ENCODE measurements around the gene TFF1.
A peak's percentile ranks its signal among the peaks of the same experiment; 100 is the strongest.

The TFF1 gene

DNA sequence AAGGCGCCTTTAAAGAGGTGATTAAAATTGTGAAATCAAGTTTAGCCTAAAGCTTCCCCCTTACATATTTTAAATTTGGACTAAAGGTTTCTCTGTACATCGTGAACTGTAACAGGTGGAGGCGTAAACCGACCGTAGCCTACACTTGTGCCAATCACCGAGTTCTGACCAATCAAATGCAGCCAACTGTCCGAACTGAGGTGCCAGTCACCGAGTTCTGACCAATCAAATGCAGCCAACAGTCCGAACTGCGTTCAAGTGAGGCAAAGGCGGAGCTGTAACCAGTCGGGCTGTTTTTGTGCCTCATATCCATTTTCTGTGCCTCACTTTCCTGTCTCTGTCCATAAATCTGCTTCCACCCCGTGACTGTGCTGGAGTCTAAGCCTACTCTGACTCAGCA is 7.4 kb downstream of the TFF1 start:
- DNase-seq: no peak

DNA sequence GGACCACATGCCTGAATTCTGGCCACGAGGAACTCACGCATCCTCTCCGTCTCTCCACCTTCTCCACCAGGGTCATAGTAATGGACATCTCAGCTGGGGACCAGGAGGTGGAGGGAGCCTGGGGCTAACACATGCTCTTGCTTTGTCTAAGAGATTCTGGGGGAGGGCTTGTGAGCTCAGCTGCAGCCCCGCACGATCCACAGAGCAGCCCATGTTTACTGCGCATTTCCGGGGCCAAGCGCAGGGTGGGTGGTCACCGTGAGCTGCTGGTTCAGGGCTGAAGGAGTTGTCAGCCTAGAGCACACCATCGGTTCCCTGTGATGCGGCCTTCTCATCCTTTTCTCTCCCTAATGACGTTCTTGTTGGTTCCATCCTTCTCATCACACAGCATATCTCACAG is 8.1 kb downstream of the TFF1 start:
- no peak for DNase-seq

DNA sequence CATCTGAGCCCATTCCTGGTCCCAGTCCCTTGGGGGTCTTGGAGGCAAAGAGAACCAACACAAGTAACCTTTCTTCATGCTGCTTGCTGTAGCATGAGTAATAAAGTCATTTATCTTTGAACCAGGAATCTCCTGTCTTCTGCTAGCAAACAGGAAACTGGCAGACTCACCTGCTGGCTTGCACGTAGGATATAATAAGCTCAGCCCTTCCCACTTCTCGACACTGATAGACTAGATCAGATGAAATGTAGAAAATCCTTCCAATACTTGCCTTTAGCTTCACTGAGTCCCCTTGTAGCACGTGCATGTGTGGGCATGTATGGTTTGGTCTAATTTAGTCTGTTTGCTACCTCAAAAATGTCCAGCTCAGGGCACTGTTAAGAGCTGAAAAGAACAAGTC is 9.0 kb downstream of the TFF1 start:
- no peak for DNase-seq

DNA sequence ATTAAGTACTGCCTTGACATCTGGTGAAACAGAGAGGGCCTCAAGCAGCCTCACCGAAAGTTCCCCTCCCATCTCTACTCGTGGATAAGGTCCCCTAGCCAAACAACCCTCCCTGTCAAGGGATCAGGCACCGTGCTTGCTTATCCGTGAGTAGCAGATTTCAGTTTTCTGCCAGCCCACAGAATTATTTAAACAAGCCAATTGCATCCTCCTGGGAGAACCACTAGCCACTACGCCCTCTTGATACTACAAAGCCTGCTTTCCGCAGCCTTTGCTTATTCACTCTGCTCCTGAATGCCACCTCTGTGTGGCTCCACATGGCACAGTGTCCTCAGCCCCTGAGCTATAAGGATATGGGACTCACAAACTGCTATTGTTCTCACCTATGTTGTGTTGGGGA is 9.7 kb downstream of the TFF1 start:
- no peak for DNase-seq

DNA sequence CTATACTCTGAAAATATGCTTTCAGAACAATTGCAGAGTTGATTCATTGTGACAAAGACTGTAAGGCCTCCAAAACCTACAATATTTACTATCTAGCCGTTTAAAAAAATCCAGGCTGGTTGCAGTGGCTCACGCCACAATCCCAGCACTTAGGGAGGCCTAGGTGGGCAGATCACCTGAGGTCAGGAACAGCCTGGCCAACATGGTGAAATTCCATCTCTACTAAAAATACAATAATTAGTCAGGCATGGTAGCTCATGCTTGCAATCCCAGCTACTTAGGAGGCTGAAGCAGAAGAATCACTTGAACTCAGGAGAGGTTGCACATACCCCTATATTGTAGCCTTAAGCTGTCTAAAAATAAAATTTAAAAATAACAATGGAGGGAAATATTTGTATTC is 10.3 kb downstream of the TFF1 start:
- no peak for DNase-seq

DNA sequence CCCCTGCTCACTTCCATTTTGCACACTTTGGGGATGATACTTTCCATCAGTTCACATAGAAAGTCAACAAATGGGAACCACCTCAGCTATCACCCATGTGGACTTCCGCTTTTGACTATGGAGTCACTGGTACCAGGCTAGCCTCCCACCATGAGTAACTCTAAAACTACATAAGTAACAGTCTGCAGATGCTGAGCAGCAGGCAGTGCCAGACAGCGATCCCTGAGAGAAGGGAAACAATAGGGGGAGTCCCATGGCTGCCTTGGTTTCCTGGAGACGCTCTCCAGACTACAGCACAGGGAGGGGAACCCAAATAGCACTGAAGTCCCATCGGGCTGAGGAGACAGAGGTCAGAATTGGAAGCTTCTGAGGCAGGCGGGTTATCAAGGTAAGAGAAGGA is 12.7 kb downstream of the TFF1 start:
- DNase-seq: peak in 2 of 3 donors; percentile 10 to 16

DNA sequence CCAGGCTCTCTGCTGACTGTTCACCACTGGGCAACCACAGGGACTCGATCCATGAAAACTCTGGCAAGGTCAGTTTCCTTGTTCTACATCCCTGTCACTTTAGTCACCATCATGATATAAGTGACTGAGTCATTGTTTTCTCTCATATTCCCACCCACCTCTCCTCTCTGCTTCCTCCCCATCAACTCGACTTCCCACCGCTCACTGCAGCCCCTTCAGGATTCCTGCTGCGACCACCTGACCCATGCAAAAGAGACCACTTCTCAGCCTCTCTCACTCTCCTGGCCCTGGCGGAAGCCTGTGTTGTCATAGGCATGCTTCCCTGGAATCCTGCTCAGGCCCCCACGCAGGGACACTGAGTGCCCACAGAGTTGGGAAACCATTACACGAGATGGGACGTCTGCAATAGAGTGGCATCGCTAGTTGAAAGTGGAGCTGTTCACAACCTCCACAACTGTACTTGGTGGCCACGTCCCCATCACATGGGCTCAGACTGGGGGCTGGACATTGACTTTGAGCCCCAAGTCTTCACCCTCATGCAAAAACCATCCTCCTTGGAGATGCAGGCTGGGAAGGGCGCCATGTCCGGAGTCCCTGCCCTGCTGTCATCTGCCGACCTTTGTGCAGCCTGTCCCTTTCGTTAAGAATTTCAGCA is 13.8 kb downstream of the TFF1 start:
- DNase-seq: no peak

DNA sequence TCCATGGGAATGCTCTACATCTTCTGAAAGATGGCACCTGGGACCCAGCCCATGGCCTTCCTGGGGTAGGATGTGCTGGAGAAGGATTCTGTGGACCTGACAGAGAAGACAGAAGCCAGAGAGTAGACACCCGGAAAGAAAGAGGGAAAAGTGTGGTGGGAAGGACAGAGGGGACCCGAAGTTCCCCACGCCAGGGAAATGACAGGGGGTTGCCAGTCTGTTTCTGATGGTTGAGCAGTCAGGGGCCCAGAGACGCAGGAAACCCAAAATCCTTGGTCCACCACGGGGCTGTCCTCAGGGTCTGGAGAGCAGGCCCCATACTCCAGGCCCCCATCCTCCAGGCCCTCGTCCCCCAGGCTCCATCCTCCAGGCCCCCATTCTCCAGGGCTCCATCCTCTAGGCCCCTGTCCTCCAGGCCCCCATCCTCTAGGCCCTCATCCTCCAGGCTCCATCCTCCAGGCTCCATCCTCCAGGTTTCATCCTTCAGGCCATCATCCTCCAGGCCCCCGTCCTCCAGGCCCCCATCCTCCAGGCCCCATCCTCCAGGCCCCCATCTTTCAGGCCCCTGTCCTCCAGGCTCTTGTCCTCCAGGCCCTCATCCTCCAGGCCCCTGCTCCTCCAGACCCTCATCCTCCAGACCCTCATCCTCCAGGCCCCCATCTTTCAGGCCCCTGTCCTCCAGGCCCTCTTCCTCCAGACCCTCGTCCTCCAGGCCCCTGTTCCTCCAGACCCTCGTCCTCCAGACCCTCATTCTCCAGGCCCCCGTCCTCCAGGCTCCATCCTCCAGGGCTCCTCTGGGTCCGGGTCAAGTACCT is 14.5 kb downstream of the TFF1 start:
- no peak for DNase-seq

DNA sequence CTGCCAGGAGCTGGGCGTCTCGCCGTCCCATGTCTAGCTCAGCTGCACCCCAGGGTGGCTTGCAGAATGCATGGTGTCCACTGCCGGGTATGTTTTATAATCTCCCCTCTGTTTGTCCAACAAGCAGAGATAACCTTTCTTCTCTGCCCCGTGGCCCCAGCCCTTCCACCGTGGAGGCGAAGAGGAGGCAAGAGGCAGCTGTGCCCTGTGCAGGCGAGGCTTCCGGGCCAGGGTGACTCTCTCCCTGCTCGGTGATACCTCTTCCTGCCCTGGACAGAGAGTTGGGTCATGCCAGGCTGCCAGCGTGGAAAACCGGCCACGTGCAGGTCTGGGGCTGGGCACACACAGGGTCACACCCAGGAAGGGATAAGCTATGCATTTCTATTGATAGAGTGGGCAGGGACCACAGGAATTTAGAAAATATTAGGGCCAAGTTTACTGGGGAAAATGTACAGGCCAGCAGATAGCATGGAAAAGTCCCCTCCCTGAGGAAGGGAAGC is 15.4 kb downstream of the TFF1 start, which contains the start of gene TFF2:
TFF2 (minus strand) TSS at position 68 of the 500 bp plus-strand sequence; CDS start at position 31, 37 bp downstream.
- no peak for DNase-seq

DNA sequence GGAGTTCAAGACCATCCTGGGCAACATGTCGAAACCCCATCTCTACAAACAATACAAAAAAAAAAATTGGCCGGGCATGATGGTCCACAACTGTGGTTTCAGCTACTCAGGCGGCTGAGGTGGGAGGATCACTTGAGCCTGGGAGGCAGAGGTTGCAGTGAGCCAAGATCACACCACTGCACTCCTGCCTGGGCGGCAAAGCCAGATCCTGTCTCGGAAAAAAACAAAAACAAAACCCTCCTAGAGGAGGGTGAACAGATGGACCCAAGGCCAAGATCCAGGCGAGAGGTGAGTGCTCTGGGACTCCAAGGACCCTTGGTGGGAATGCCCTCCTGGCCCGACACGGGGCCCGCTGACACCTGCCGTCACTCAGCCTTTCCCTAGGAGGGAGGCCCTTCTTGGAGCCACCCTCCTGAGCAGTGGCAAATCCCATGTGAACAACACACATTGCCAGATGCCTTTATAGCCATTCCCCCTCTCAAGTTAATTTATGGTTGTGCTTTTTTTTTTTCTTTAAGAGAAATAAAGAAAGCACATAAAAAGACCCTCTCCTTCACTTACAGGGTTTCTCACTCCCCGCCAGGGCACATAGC is 15.9 kb downstream of the TFF1 start:
- DNase-seq: no peak

DNA sequence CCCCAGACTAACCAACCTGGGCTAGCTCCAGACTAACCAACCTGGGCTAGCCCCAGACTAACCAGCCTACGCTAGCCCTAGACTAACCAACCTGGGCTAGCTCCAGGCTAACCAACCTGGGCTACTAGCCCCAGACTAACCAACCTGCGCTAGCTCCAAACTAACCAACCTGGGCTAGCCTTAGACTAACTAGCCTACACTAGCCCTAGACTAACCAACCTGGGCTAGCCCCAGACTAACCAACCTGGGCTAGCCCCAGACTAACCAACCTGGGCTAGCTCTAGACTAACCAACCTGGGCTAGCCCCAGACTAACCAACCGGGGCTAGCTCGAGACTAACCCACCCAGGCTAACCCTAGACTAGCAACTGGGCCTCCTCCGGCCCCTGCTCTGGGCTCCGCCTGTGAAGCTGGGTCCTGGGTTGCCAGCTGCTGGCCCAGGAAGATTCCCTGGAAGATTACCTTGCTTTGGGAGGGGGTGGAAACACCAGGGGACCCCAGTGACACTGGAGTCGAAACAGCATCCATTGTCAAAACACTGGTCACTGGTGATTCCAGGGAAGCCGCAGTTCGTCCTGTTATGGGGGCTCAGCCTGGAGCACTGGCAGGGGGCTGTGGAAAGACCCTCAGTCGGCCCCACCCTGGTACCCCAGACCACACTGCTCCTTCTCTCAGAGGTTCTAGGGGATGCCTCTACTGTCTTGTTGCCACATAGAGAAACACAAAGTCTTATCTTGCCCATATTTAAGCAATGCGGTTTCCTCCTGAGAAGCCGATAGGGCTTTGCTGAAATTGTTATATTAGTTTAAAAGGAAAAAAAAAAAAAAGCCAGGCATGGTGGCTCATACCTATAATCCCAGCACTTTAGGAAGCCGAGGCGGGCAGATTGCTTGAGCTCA is 16.7 kb downstream of the TFF1 start:
- DNase-seq: no peak

DNA sequence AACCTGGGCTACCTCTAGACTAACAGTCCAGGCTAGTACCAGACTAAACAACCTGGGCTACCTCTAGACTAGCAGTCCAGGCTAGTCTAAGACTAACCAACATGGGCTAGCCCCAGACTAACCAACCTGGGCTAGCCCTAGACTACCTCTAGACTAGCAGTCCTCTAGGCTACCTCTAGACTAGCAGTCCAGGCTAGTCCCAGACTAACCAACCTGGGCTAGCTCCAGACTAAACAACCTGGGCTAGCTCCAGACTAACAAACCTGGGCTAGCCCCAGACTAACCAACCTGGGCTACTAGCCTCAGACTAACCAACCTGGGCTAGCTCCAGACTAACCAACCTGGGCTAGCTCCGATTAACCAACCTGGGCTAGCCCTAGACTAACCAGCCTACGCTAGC is 17.6 kb downstream of the TFF1 start:
- no peak for DNase-seq

DNA sequence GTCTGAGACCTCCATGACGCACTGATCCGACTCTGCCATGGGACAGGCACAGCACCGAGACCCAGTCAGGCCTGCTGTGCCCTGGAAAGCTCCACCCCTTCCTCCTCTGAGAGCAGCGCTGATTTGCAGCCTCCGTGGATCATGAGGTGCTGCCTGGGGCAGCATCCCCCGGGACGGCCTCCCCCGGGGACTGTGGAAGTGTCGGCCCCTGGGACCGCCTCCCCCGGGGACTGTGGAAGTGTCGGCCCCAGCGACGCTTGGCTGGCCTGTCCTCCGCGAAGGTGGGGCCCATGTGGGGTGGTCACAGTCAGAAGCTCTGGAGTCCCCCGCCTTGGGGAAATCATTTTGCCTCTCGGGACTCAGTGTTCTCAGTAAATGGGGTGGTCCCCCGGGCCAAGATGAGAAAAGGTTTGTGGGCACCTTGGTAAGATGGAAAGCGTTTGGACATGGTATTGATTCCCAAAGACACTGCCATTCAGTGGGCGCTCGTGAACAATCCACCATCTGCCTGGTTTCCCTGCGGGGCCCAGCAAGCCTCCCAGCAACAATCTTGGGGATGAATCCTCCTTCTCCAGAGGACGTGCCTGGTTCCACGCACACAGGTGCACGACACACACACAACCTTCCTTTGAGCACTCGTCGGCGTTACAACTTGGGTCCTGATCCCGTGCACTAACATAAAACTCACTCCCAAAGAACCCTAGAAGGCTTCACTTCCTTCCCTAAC is 18.6 kb downstream of the TFF1 start:
- DNase-seq: no peak

DNA sequence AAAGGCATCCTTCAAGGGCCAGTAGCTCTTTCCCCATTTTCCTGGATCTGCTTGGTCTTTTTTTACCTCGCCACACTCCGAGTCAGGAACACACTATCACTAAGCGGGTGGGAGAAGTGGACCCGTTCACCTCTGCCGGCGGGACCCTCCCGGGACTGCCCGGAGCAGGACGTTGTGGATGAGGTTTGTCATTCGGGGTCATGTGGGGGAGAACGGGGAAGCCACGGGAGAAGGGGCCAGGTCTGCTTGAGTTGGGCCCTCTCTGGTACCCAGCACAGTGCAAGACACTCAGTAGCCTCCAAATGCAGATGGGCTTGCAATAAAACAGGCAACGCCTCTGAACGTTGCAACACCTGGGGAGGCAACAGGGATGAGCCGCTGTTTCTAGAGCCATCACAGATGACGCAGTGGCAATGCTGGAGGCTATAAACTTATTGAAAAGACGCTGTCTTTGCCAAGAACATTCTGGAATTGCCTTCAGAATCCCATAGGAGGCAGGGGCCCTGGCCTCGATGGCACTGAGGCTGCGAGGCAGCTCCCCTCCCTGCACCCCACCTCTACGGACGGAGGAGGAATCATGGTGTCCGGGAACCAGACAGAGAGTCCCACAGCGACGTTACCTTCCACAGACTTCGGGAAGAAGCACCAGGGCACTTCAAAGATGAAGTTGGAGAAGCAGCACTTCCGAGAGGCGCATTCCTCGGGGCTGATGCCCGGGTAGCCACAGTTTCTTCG is 19.3 kb downstream of the TFF1 start:
- no peak for DNase-seq

DNA sequence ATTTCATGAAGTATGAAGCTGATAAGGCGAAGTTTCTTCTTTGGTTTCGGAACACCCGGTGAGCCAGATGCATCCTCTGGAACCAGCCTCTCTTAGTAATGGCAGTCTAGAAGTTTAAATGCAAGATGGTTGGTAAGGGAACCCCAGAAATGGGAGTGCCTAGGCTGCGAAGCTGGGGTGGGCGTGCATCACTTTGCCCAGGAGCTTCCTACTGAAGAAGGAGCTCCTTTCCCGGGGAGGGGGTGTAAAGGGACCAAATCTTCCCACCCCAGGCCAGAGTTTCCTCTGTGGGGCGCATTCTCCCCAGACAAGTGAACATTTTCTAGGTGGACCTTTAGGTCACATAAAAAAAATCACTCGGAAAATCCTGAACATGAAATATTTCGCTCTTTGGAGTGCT is 19.9 kb downstream of the TFF1 start:
- DNase-seq: no peak

DNA sequence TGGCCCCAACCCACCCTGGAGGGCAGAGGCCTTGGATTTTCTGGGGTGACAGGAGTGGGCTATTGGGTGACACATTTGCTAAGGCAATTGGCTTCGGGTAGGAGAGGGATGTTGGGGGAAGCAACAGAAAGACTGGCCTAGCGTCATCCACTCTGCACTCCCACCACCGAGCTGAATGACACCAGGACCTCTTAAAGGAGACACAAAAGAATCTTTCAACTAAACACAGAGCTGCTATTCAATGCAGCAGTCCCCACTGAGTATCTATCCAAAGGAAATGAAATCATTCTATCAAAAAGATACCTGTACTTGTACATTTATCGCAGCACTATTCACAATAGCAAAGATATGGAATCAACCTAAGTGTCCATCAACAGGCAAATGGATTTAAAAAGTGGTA is 21.7 kb downstream of the TFF1 start:
- no peak for DNase-seq

DNA sequence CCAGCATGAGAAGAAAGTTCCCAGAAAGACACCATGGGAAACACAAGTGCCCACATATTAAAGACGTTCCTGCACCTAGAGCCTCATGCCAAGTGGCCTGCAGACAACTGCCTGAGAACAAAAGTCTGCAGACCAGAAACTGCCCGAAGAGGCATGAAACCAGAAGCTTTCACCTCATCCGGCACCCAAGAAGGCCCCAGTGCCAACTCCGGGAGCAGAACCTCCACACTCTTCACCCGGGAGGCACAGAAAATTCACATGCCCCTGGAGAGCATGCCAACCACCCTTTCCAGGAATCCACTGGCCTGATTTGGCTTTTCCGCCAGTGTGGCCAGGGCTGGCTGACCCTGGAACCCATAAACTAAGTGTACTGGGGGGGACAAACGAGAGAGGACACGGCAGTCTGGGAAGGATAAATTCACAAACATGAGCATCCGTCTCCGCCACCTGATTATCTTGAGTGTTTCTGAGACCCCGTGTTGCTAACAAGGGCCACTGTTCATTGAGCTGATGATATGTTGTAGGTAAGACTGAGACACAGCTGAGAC is 22.3 kb downstream of the TFF1 start:
- no peak for DNase-seq

DNA sequence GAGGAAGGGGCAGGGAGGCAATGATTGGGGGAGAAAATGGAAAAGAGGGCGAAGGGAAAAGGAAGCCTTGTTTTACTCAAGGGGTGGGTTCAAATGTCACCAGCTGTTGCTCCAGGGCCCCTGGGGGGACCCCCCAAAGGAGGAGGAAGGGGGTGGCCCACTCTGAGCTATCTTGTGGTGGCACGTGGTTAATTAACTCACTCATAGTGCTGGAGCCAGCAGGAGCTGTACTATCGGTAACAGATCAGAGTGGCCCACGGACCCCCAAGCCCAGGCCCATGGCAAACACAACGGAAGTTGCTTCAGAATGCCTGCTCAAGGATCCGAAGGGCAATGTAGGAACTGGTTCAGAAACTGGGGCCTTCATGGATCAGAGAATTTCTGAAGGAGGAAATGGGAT is 22.8 kb downstream of the TFF1 start:
- DNase-seq: no peak

DNA sequence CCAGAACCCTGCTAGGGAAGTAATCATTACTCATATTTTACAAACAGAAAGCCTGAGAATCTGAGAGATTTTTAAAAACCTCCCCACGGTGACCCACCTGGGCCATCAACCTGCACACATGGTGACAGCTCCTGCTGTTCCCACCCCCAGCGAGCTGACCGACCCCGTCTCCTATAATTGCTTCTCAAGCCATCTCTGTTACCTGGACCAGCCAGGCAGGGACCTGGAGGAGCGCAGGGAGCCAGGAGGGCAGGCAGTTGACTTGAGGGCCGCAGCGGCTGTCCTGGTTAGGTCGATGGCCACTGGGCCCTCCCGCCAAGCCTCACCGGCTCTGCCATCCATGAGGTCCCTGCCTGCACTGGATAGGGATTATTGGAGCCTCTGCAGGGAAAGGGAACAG is 23.2 kb downstream of the TFF1 start:
- DNase-seq: no peak

DNA sequence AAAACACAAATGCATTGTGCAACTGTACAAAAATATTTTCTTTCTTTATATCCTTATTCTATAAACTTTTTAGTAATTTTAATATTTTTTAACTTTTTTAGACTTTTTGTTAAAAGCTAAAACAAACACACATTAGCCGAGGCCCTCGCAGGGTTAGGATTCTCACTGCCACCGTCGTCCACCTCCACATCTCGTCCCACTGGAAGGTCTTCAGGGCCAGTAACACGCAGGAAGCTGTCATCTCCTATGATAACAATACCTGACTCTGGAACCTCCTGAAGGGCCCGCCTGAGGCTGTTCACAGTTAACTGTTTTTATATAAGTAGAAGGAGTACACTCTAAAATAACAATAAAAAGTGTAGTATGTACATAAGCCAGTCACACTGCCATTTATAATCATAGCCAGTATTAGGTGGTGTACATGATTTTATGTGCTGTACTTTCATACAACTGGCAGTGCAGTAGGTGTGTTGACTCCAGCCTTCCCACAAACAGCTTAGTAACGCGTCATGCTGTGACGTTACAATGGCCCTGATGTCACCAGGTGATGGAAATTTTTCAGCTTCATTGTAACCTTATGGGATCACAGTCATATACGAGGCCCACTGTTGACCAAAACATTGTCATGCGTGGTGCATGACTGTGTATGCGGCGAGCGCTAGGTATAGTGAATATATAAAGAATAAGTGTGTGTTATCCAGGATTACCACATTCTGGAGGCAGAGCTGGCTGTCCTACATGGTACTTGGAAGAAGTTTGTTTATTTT is 24.4 kb downstream of the TFF1 start:
- no peak for DNase-seq

Measured in suppressor macrophage treated with lipopolysaccharide for 1 hour (primary cell).